K562 (cell line): ENCODE measurements around the gene SMIM30. TPM values are rescaled to one million over a fixed set of nuclear protein-coding genes. Genes with fewer than 3 reads are reported as not detected.
A peak's percentile ranks its signal among the peaks of the same experiment; 100 is the strongest.

Experiments used
- ATAC-seq: fragments of 200-7000 bp; cut with Tn5 transposase; 3 replicates; pipeline ENCODE4 v1.9.1; 2020; ENCODE audit warnings: moderate library complexity
- BruUV-seq: library from RNA; stranded (reverse); fragments of 400-500 nt; replicated peaks from 2 replicates; lab custom pipeline; 2021; lab: Mats Ljungman, UMichigan
- CTCF ChIA-PET: fragments of 300-600 bp; formaldehyde crosslinking; extraction: SDS; loops from one replicate; lab custom pipeline; 2021; ENCODE audit warnings: low intra/inter-chr PET ratio; lab: Yijun Ruan, JAX
- POLR2A ChIA-PET: fragments of 300-600, 350-650 bp; sonication (Branson Sonifier 250); formaldehyde crosslinking; extraction: SDS; loops from one replicate; lab custom pipeline; 2021; ENCODE audit warnings: antibody characterized with exemption, inconsistent platforms; lab: Yijun Ruan, JAX
- DNase-seq, 4 experiments: peaks; one replicate each; pipeline versions ENCODE4 v3.0.0 to v3.0.0-alpha.2; 2011 to 2018; ENCODE audit warnings: low spot score in 3 of 4, mixed read lengths in 3 of 4; ENCODE audit errors: extremely low read depth in 1 of 4
- FAIRE-seq: peaks from 2 replicates; lab custom pipeline; 2011; peaks lifted over from hg19 to GRCh38; lab: Jason Lieb, UNC
- H2AFZ ChIP-seq: 2 replicates; pipeline ENCODE4 v1.6.0; 2011; ENCODE audit warnings: low read depth, low read length, control low read depth, inconsistent platforms
- H3K27ac ChIP-seq: fragments of 200-600 bp; 3 replicates; pipeline ENCODE4 v1.8.0; 2011; ENCODE audit warnings: low read depth, mild to moderate bottlenecking, control low read depth, inconsistent platforms, low read length, moderate library complexity, mixed read lengths; ENCODE audit errors: extremely low read depth
- H3K27me3 ChIP-seq, 2 experiments: fragments of 300-600 bp in 1 of 2; 2 replicates in 1 of 2; 3 replicates in 1 of 2; pipeline versions ENCODE4 v1.6.0 to v1.8.0; 2011; ENCODE audit warnings: inconsistent platforms in 2 of 2, low read length in 2 of 2, mild to moderate bottlenecking in 1 of 2, mixed read lengths in 1 of 2, moderate library complexity in 1 of 2; ENCODE audit not compliant: control insufficient read depth in 2 of 2, insufficient read depth in 2 of 2
- H3K36me3 ChIP-seq: fragments of 300-600 bp; 3 replicates; pipeline ENCODE4 v1.8.0; 2011; ENCODE audit warnings: mild to moderate bottlenecking, low read length, inconsistent platforms; ENCODE audit not compliant: control insufficient read depth, insufficient read depth
- H3K4me1 ChIP-seq, 2 experiments: fragments of 200-600 bp in 1 of 2; replicated peaks in 1 of 2; 2 replicates in 1 of 2; 3 replicates in 1 of 2; pipeline versions ENCODE4 v1.5.1 to v1.8.0; 2011; ENCODE audit warnings: inconsistent platforms in 2 of 2, low read length in 2 of 2, mild to moderate bottlenecking in 1 of 2, mixed read lengths in 1 of 2, moderate library complexity in 1 of 2; ENCODE audit not compliant: control insufficient read depth in 2 of 2, insufficient read depth in 2 of 2
- H3K4me2 ChIP-seq: 2 replicates; pipeline ENCODE4 v1.6.1; 2011; ENCODE audit warnings: low read length, control low read depth, inconsistent platforms, mixed read lengths; ENCODE audit not compliant: insufficient read depth
- H3K4me3 ChIP-seq: fragments of 200-600 bp; sonication (generic), shearing (Covaris generic); 2 replicates; pipeline ENCODE4 v1.5.1; 2016; ENCODE audit warnings: control low read depth, inconsistent platforms
- H3K79me2 ChIP-seq: fragments of 200-600 bp; 3 replicates; pipeline ENCODE4 v1.8.0; 2011; ENCODE audit warnings: low read length, inconsistent platforms; ENCODE audit not compliant: control insufficient read depth, insufficient read depth
- H3K9ac ChIP-seq, 2 experiments: 2 replicates each; pipeline versions ENCODE4 v1.6.0 to v1.6.1; 2011; ENCODE audit warnings: low read depth in 2 of 2, low read length in 2 of 2, control low read depth in 1 of 2, inconsistent platforms in 1 of 2, mild to moderate bottlenecking in 1 of 2, mixed read lengths in 1 of 2; ENCODE audit not compliant: insufficient read depth in 1 of 2
- H3K9me1 ChIP-seq: one replicate; pipeline ENCODE4 v1.6.0; 2011; ENCODE audit warnings: inconsistent platforms, mild to moderate bottlenecking, low read length, moderate library complexity; ENCODE audit not compliant: control insufficient read depth, insufficient read depth
- H3K9me3 ChIP-seq: replicated peaks from 2 replicates; pipeline ENCODE4 v1.5.1; 2011; ENCODE audit warnings: low read depth, low read length, inconsistent platforms; ENCODE audit not compliant: control insufficient read depth, insufficient read depth
- H4K20me1 ChIP-seq: replicated peaks from 2 replicates; pipeline ENCODE4 v1.6.1; 2011; ENCODE audit warnings: low read length, inconsistent platforms, mixed read lengths; ENCODE audit not compliant: control insufficient read depth, insufficient read depth
- AFF1 ChIP-seq, 2 experiments: fragments of 450-650 bp; IDR thresholded peaks; 2 replicates each; pipeline ENCODE4 v1.6.1; 2018; ENCODE audit warnings: mild to moderate bottlenecking in 2 of 2, low read depth in 1 of 2; ENCODE audit not compliant: partially characterized antibody in 2 of 2
- AFF4 ChIP-seq: sonication (generic); formaldehyde crosslinking; IDR thresholded peaks from 2 replicates; pipeline ENCODE4 v1.8.0; 2023; ENCODE audit warnings: mild to moderate bottlenecking, missing genetic modification reagents
- CBX2 ChIP-seq: fragments of 200-600 bp; sonication (generic); IDR thresholded peaks from one replicate; pipeline ENCODE4 v1.6.1; 2012; ENCODE audit warnings: mild to moderate bottlenecking, low read length, inconsistent platforms; ENCODE audit not compliant: insufficient read depth, poor library complexity, severe bottlenecking
- CEBPB ChIP-seq: fragments of 450-650 bp; IDR thresholded peaks from 2 replicates; pipeline ENCODE4 v1.6.1; 2016; ENCODE audit warnings: missing genetic modification characterization, missing compliant biosample characterization
- ERF ChIP-seq: fragments of 450-650 bp; formaldehyde crosslinking; IDR thresholded peaks from 2 replicates; pipeline ENCODE4 v1.4.0; 2020; ENCODE audit warnings: mild to moderate bottlenecking, mixed read lengths
- FOXJ2 ChIP-seq: fragments of 200-800 bp; sonication (Bioruptor generic); IDR thresholded peaks from 2 replicates; pipeline ENCODE4 v1.6.1; 2016; ENCODE audit warnings: missing genetic modification characterization, missing compliant biosample characterization
- KLF6 ChIP-seq: fragments of 250-450 bp; sonication (Bioruptor Pico); IDR thresholded peaks from 2 replicates; pipeline ENCODE4 v1.4.0; 2020; ENCODE audit warnings: mild to moderate bottlenecking, moderate library complexity, borderline replicate concordance
- MEIS2 ChIP-seq: fragments of 450-650 bp; IDR thresholded peaks from 2 replicates; pipeline ENCODE4 v1.6.1; 2014; ENCODE audit warnings: mild to moderate bottlenecking; ENCODE audit not compliant: partially characterized antibody
- NR2C1 ChIP-seq, 2 experiments: fragments of 450-650 bp; IDR thresholded peaks; 2 replicates each; pipeline ENCODE4 v1.6.1; 2017; ENCODE audit warnings: mild to moderate bottlenecking in 2 of 2, antibody characterized with exemption in 1 of 2, inconsistent platforms in 1 of 2, missing compliant biosample characterization in 1 of 2, missing genetic modification characterization in 1 of 2
- THRAP3 ChIP-seq: fragments of 450-650 bp; IDR thresholded peaks from 2 replicates; pipeline ENCODE4 v1.6.1; 2016; ENCODE audit warnings: mild to moderate bottlenecking, inconsistent platforms, borderline replicate concordance
- WGBS: fragments of 100-300 bp; shearing (Covaris generic); methylation state at CpG from one replicate; pipeline ENCODE4 v1.1.6; 2016; ENCODE audit warnings: low coverage, mixed read lengths; ENCODE audit not compliant: insufficient coverage; ENCODE audit errors: missing lambda C conversion rate; 5-methylcytosine and 5-hydroxymethylcytosine counted together
- in situ Hi-C: fragments of 300-500 bp; cut with MboI; formaldehyde crosslinking; loops from 4 replicates; pipeline ENCODE4 v1.15.0; 2018; ENCODE audit warnings: inconsistent platforms, mixed read lengths
- intact Hi-C: fragments of 100-400 bp; cut with micrococcal nuclease; formaldehyde crosslinking; loops from 2 replicates; pipeline ENCODE4 v1.14.2; 2022
- polyA plus RNA-seq, 8 experiments: library from polyadenylated mRNA; depleted of rRNA in 4 of 8; stranded (reverse) in 5 of 8; unstranded in 3 of 8; fragments of >200 nt; fragmentation: Nextera tagmentation in 2 of 8; fragmentation: Illumina TruSeq in 1 of 8; extraction: Ambion mirVana in 2 of 8; extraction: Trizol in 1 of 8; gene quantifications; 2 replicates each; pipeline versions ENCODE4 v1.2.1 to v1.2.3, GENCODE V29; 2011 to 2014; ENCODE audit warnings: inconsistent platforms in 1 of 8, missing spikeins in 1 of 8
- total RNA-seq, 7 experiments: library from RNA; depleted of rRNA in 6 of 7; stranded (reverse); fragments of >200 nt in 6 of 7; fragmentation: Illumina TruSeq in 2 of 7; extraction: Trizol in 2 of 7; gene quantifications; 2 replicates each; pipeline versions ENCODE4 v1.2.1 to v1.2.3, GENCODE V29; 2011 to 2021; ENCODE audit warnings: low replicate concordance in 1 of 7

SMIM30 gene
- total and polyA plus RNA-seq, 9 of the 15 experiments (the other 6 are each of a cell fraction or from before 2014, with no cell fraction given) = 161 to 891 (median 316) TPM

- no peak for TF ChIP-seq FOXJ2 (tag)
- 0 out of 2 replicates have a peak, but pooled peaks have one; percentile 25 for TF ChIP-seq KLF6 (CRISPR knock-in tag)
- peak; percentile 90 for TF ChIP-seq CEBPB (tag)
- TF ChIP-seq THRAP3 = 0 out of 2 replicates have a peak, but pooled peaks have one; percentile 44
These were observed 31.0 kb downstream of the SMIM30 start (continued) for GRCh38 chr7:113087071-113087998.

GRCh38 chr7:113086431-113086888 is 31.9 kb downstream of the SMIM30 start, which contains the start of gene GPR85:
Gene GPR85 (minus strand): TSS chr7:113086827. CDS start chr7:113084721, 2,106 bp downstream.
- DNase-seq (peak; percentile 62 to 88 (median 76)), FAIRE-seq (no peak), ATAC-seq (peak; percentile 92)
- Histone ChIP-seq H3K9ac (peak within 1 kb of the TSS; percentile 66 to 92), H3K4me2 (peak within 1 kb of the TSS; percentile 90), H3K27ac (peak within 1 kb of the TSS; percentile 64), H2AFZ (peak within 1 kb of the TSS; percentile 99), H3K79me2 (no peaks in the 10 kb centered on the region), H3K36me3 (no peaks in the 10 kb centered on the region), H3K9me1 (no peaks in the 10 kb centered on the region), H3K27me3 (no peaks in the 10 kb centered on the region), H3K4me3 (peak within 1 kb of the TSS; percentile 49), H3K4me1 (peaks cover 8 to 33% of the 10 kb centered on the region in 2 experiments), H4K20me1 (no peaks in the 10 kb centered on the region), H3K9me3 (no peaks in the 10 kb centered on the region)
- BruUV-seq = no TSS peak
- CTCF ChIA-PET = no interaction called here
- WGBS = 2% methylated on average over 27 of the region's 29 CpGs
- POLR2A ChIA-PET = interaction anchor here (0.6 to 1.3 kb wide), 7 partner anchors 9 to 33 kb away, joined by 3 to 7 read pairs (median 4); partner anchors contain the start of gene SMIM30
- in situ Hi-C loops = no loop called here
- intact Hi-C loops = loop anchor here (2.0 kb wide), 1 partner anchor 32 kb away; the partner anchor contains the start of gene SMIM30
- peak; percentile 56; the same call in 1 of the 2 replicates for TF ChIP-seq ERF (CRISPR knock-in tag)
- TF ChIP-seq AFF1 (IDR thresholded peaks at IDR 0.05; ENCODE audit: low read depth in 1 of 2, partially characterized antibody in 2 of 2) = no peak
- no peak for TF ChIP-seq NR2C1 (IDR thresholded peaks at IDR 0.05)
- no peak for TF ChIP-seq NR2C1 (tag; IDR thresholded peaks at IDR 0.05)
- TF ChIP-seq MEIS2 = peak; percentile 36
- TF ChIP-seq AFF4 (CRISPR knock-in tag) = no peak
- TF ChIP-seq CBX2 = no peak
